K562 (cell line): Measurements from ENCODE around the gene PRELID2. TPM values are rescaled to one million over a fixed set of nuclear protein-coding genes. Genes with fewer than 3 reads are reported as not detected.

Experiments used
- ATAC-seq: fragments of 200-7000 bp; cut with Tn5 transposase; 3 replicates; pipeline ENCODE4 v1.9.1; 2020; ENCODE audit warnings: moderate library complexity
- BruUV-seq: library from RNA; stranded (reverse); fragments of 400-500 nt; replicated peaks from 2 replicates; lab custom pipeline; 2021; lab: Mats Ljungman, UMichigan
- CTCF ChIA-PET: fragments of 300-600 bp; formaldehyde crosslinking; extraction: SDS; loops from one replicate; lab custom pipeline; 2021; ENCODE audit warnings: low intra/inter-chr PET ratio; lab: Yijun Ruan, JAX
- POLR2A ChIA-PET: fragments of 300-600, 350-650 bp; sonication (Branson Sonifier 250); formaldehyde crosslinking; extraction: SDS; loops from one replicate; lab custom pipeline; 2021; ENCODE audit warnings: antibody characterized with exemption, inconsistent platforms; lab: Yijun Ruan, JAX
- DNase-seq, 4 experiments: peaks; one replicate each; pipeline versions ENCODE4 v3.0.0 to v3.0.0-alpha.2; 2011 to 2018; ENCODE audit warnings: low spot score in 3 of 4, mixed read lengths in 3 of 4; ENCODE audit errors: extremely low read depth in 1 of 4
- FAIRE-seq: peaks from 2 replicates; lab custom pipeline; 2011; peaks lifted over from hg19 to GRCh38; lab: Jason Lieb, UNC
- H2AFZ ChIP-seq: 2 replicates; pipeline ENCODE4 v1.6.0; 2011; ENCODE audit warnings: low read depth, low read length, control low read depth, inconsistent platforms
- H3K27ac ChIP-seq: fragments of 200-600 bp; 3 replicates; pipeline ENCODE4 v1.8.0; 2011; ENCODE audit warnings: low read depth, mild to moderate bottlenecking, control low read depth, inconsistent platforms, low read length, moderate library complexity, mixed read lengths; ENCODE audit errors: extremely low read depth
- H3K27me3 ChIP-seq, 2 experiments: fragments of 300-600 bp in 1 of 2; 2 replicates in 1 of 2; 3 replicates in 1 of 2; pipeline versions ENCODE4 v1.6.0 to v1.8.0; 2011; ENCODE audit warnings: inconsistent platforms in 2 of 2, low read length in 2 of 2, mild to moderate bottlenecking in 1 of 2, mixed read lengths in 1 of 2, moderate library complexity in 1 of 2; ENCODE audit not compliant: control insufficient read depth in 2 of 2, insufficient read depth in 2 of 2
- H3K36me3 ChIP-seq: fragments of 300-600 bp; 3 replicates; pipeline ENCODE4 v1.8.0; 2011; ENCODE audit warnings: mild to moderate bottlenecking, low read length, inconsistent platforms; ENCODE audit not compliant: control insufficient read depth, insufficient read depth
- H3K4me1 ChIP-seq, 2 experiments: fragments of 200-600 bp in 1 of 2; replicated peaks in 1 of 2; 2 replicates in 1 of 2; 3 replicates in 1 of 2; pipeline versions ENCODE4 v1.5.1 to v1.8.0; 2011; ENCODE audit warnings: inconsistent platforms in 2 of 2, low read length in 2 of 2, mild to moderate bottlenecking in 1 of 2, mixed read lengths in 1 of 2, moderate library complexity in 1 of 2; ENCODE audit not compliant: control insufficient read depth in 2 of 2, insufficient read depth in 2 of 2
- H3K4me2 ChIP-seq: 2 replicates; pipeline ENCODE4 v1.6.1; 2011; ENCODE audit warnings: low read length, control low read depth, inconsistent platforms, mixed read lengths; ENCODE audit not compliant: insufficient read depth
- H3K4me3 ChIP-seq: fragments of 200-600 bp; sonication (generic), shearing (Covaris generic); 2 replicates; pipeline ENCODE4 v1.5.1; 2016; ENCODE audit warnings: control low read depth, inconsistent platforms
- H3K79me2 ChIP-seq: fragments of 200-600 bp; 3 replicates; pipeline ENCODE4 v1.8.0; 2011; ENCODE audit warnings: low read length, inconsistent platforms; ENCODE audit not compliant: control insufficient read depth, insufficient read depth
- H3K9ac ChIP-seq, 2 experiments: 2 replicates each; pipeline versions ENCODE4 v1.6.0 to v1.6.1; 2011; ENCODE audit warnings: low read depth in 2 of 2, low read length in 2 of 2, control low read depth in 1 of 2, inconsistent platforms in 1 of 2, mild to moderate bottlenecking in 1 of 2, mixed read lengths in 1 of 2; ENCODE audit not compliant: insufficient read depth in 1 of 2
- H3K9me1 ChIP-seq: one replicate; pipeline ENCODE4 v1.6.0; 2011; ENCODE audit warnings: inconsistent platforms, mild to moderate bottlenecking, low read length, moderate library complexity; ENCODE audit not compliant: control insufficient read depth, insufficient read depth
- H3K9me3 ChIP-seq: replicated peaks from 2 replicates; pipeline ENCODE4 v1.5.1; 2011; ENCODE audit warnings: low read depth, low read length, inconsistent platforms; ENCODE audit not compliant: control insufficient read depth, insufficient read depth
- H4K20me1 ChIP-seq: replicated peaks from 2 replicates; pipeline ENCODE4 v1.6.1; 2011; ENCODE audit warnings: low read length, inconsistent platforms, mixed read lengths; ENCODE audit not compliant: control insufficient read depth, insufficient read depth
- CTCF ChIP-seq, 3 experiments: IDR thresholded peaks in 2 of 3; conservative IDR thresholded peaks in 1 of 3; 2 replicates each; pipeline ENCODE4 v1.5.1; 2011 to 2012; ENCODE audit warnings: low read length in 3 of 3, mild to moderate bottlenecking in 3 of 3, control low read depth in 2 of 3, improper control_type of control experiment in 1 of 3, inconsistent platforms in 1 of 3, low read depth in 1 of 3, mixed read lengths in 1 of 3, moderate library complexity in 1 of 3; ENCODE audit not compliant: insufficient read depth in 2 of 3
- E2F6 ChIP-seq, 2 experiments: IDR thresholded peaks; 2 replicates each; pipeline ENCODE4 v1.6.1; 2011; ENCODE audit warnings: borderline replicate concordance in 1 of 2, control low read depth in 1 of 2, low read depth in 1 of 2, low read length in 1 of 2, mild to moderate bottlenecking in 1 of 2, mixed read lengths in 1 of 2, moderate library complexity in 1 of 2; ENCODE audit not compliant: insufficient read depth in 1 of 2, insufficient read length in 1 of 2, poor library complexity in 1 of 2, severe bottlenecking in 1 of 2; ENCODE audit errors: extremely low read depth in 1 of 2
- WGBS: fragments of 100-300 bp; shearing (Covaris generic); methylation state at CpG from one replicate; pipeline ENCODE4 v1.1.6; 2016; ENCODE audit warnings: low coverage, mixed read lengths; ENCODE audit not compliant: insufficient coverage; ENCODE audit errors: missing lambda C conversion rate; 5-methylcytosine and 5-hydroxymethylcytosine counted together
- in situ Hi-C: fragments of 300-500 bp; cut with MboI; formaldehyde crosslinking; loops from 4 replicates; pipeline ENCODE4 v1.15.0; 2018; ENCODE audit warnings: inconsistent platforms, mixed read lengths
- intact Hi-C: fragments of 100-400 bp; cut with micrococcal nuclease; formaldehyde crosslinking; loops from 2 replicates; pipeline ENCODE4 v1.14.2; 2022
- polyA plus RNA-seq, 8 experiments: library from polyadenylated mRNA; depleted of rRNA in 4 of 8; stranded (reverse) in 5 of 8; unstranded in 3 of 8; fragments of >200 nt; fragmentation: Nextera tagmentation in 2 of 8; fragmentation: Illumina TruSeq in 1 of 8; extraction: Ambion mirVana in 2 of 8; extraction: Trizol in 1 of 8; gene quantifications; 2 replicates each; pipeline versions ENCODE4 v1.2.1 to v1.2.3, GENCODE V29; 2011 to 2014; ENCODE audit warnings: inconsistent platforms in 1 of 8, missing spikeins in 1 of 8
- total RNA-seq, 7 experiments: library from RNA; depleted of rRNA in 6 of 7; stranded (reverse); fragments of >200 nt in 6 of 7; fragmentation: Illumina TruSeq in 2 of 7; extraction: Trizol in 2 of 7; gene quantifications; 2 replicates each; pipeline versions ENCODE4 v1.2.1 to v1.2.3, GENCODE V29; 2011 to 2021; ENCODE audit warnings: low replicate concordance in 1 of 7

Gene PRELID2
- total and polyA plus RNA-seq, 9 of the 15 experiments (the other 6 are each of a cell fraction or from before 2014, with no cell fraction given): 6.4 to 68.2 (median 28.8) TPM

DNA sequence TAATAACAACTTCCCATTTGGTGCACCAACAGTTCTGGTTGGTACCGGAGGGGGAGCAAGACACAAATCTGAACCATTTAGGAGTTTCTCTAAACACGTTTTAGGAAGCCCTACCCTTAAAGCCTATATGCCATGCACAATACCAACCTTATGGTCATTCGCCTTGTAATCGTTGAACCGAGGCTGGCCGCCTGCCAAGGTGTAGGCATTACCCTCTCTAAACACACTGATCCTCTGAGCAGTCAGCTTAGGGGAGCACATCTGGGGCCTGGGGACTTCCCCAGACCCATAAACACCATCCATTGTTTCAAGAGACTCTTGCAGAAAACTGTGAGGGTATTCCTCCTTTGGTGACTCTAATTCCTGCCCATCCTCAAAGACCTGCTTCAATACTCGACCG is 37.3 kb upstream of the PRELID2 start:
- Histone ChIP-seq H3K27ac (no peak overlapping the region), H3K36me3 (no peaks in the 10 kb centered on the region), H3K9me3 (no peaks in the 10 kb centered on the region), H3K9ac (no peak overlapping the region), H3K4me3 (no peak overlapping the region), H3K27me3 (no peaks in the 10 kb centered on the region), H3K4me1 (no peaks in the 10 kb centered on the region; a peak in 1 of 5 replicates)
- no TSS peak for BruUV-seq
- CTCF ChIA-PET: no interaction called here
- 45% methylated on average over 8 of the region's 8 CpGs for WGBS
- TF ChIP-seq CTCF (IDR thresholded peaks at IDR 0.05 in 2 of 3, conservative IDR thresholded peaks at IDR 0.05 in 1 of 3; ENCODE audit: insufficient read depth in 2 of 3, low read depth in 1 of 3, low read length in 3 of 3) (0 out of 6 replicates have a peak, but pooled peaks of 1 of the 3 experiments have one; percentile 2), E2F6 (IDR thresholded peaks at IDR 0.05; ENCODE audit: borderline replicate concordance in 1 of 2, extremely low read depth in 1 of 2, insufficient read depth in 1 of 2, insufficient read length in 1 of 2, low read depth in 1 of 2, low read length in 1 of 2, poor library complexity in 1 of 2, severe bottlenecking in 1 of 2) (no peak)
- TF ChIP-seq, all 486 proteins: peak for 1
- POLR2A ChIA-PET: no interaction called here
- no peaks in the 10 kb centered on the region for H3K79me2 ChIP-seq
- intact Hi-C loops (no loop called here), in situ Hi-C loops (no loop called here)
- H3K4me2 ChIP-seq: no peak overlapping the region
- peak overlapping the region; percentile 16; the same call in 1 of the 2 replicates for H2AFZ ChIP-seq
- DNase-seq: no peak
- H4K20me1 ChIP-seq: no peaks in the 10 kb centered on the region
- ATAC-seq: peak; percentile 49
- no peaks in the 10 kb centered on the region for H3K9me1 ChIP-seq
- FAIRE-seq: no peak
